GM19025 (cell line): ENCODE measurements around the gene CORT.
"Not testable (repeated sequence)": the region's sequence is repeated elsewhere in the genome, so short reads cannot be mapped to it uniquely, and the experiment has no call there.

Source experiments
- ATAC-seq: cut with Tn5 transposase; IDR thresholded peaks from one replicate; pipeline ENCODE4 v1.9.1; 2021; ENCODE audit warnings: mild to moderate bottlenecking, low read depth, moderate library complexity; ENCODE audit not compliant: unreplicated experiment

Gene CORT

GRCh38 chr1:10449751-10450150 is at the start of gene CORT:
Gene CORT (plus strand): TSS chr1:10450031. CDS start chr1:10450224, 193 bp downstream.
- ATAC-seq, result no peak

- no peak for ATAC-seq
Measured at GRCh38 chr1:10401281-10401680, 48.5 kb upstream of the CORT start.

- no peak for ATAC-seq
Measured at GRCh38 chr1:10402729-10403274, 47.0 kb upstream of the CORT start.

GRCh38 chr1:10407201-10407600 is 42.6 kb upstream of the CORT start:
- ATAC-seq, result no peak

GRCh38 chr1:10415211-10415930 is 34.5 kb upstream of the CORT start:
- no peak for ATAC-seq

- not testable (repeated sequence) for ATAC-seq
Measured at GRCh38 chr1:10415967-10416366, 33.9 kb upstream of the CORT start.

- ATAC-seq, result not testable (repeated sequence)
Measured at GRCh38 chr1:10418741-10419140, 31.1 kb upstream of the CORT start.

- ATAC-seq, result no peak
Measured at GRCh38 chr1:10419351-10419750, 30.5 kb upstream of the CORT start.

- no peak for ATAC-seq
Measured at GRCh38 chr1:10421637-10422036, 28.2 kb upstream of the CORT start.

GRCh38 chr1:10424034-10424433 is 25.8 kb upstream of the CORT start:
- ATAC-seq, result no peak

- no peak for ATAC-seq
Measured at GRCh38 chr1:10424651-10425050, 25.2 kb upstream of the CORT start.

GRCh38 chr1:10425826-10426534 is 23.9 kb upstream of the CORT start:
- not testable (repeated sequence) for ATAC-seq

GRCh38 chr1:10426535-10426848 is 23.3 kb upstream of the CORT start:
- not testable (repeated sequence) for ATAC-seq

GRCh38 chr1:10428984-10429383 is 20.8 kb upstream of the CORT start:
- no peak for ATAC-seq

GRCh38 chr1:10429868-10430215 is 20.0 kb upstream of the CORT start:
- peak; percentile 11 for ATAC-seq

GRCh38 chr1:10430216-10431069 is 19.4 kb upstream of the CORT start, which contains the start of gene CENPS:
Gene CENPS (plus strand): TSS chr1:10430433. CDS start chr1:10430518, 85 bp downstream.
- peak; percentile 70 for ATAC-seq

- ATAC-seq, result no peak
Measured at GRCh38 chr1:10431070-10431730, 18.6 kb upstream of the CORT start.

- no peak for ATAC-seq
Measured at GRCh38 chr1:10432910-10433700, 16.7 kb upstream of the CORT start.

GRCh38 chr1:10433790-10434189 is 16.0 kb upstream of the CORT start:
- no peak for ATAC-seq

GRCh38 chr1:10434590-10434989 is 15.2 kb upstream of the CORT start:
- ATAC-seq, result no peak
